IMR-90 (cell line): ENCODE results near the gene THY1. TPM values are rescaled to one million over a fixed set of nuclear protein-coding genes. Genes with fewer than 3 reads are reported as not detected.

Source experiments
- ATAC-seq: fragments of 200-7000 bp; cut with Tn5 transposase; 2 replicates; pipeline ENCODE4 v1.9.1; 2020; ENCODE audit warnings: low read depth, mild to moderate bottlenecking, moderate library complexity
- BruUV-seq: library from RNA; stranded (reverse); fragments of 400-500 nt; replicated peaks from 2 replicates; lab custom pipeline; 2021; lab: Mats Ljungman, UMichigan
- CTCF ChIA-PET: fragments of 300-600 bp; formaldehyde crosslinking; extraction: SDS; loops from one replicate; lab custom pipeline; 2021; ENCODE audit warnings: antibody characterized with exemption; lab: Yijun Ruan, JAX
- POLR2A ChIA-PET: fragments of 300-600 bp; sonication (Branson Sonifier 250); formaldehyde crosslinking; loops from one replicate; lab custom pipeline; 2022; ENCODE audit warnings: antibody characterized with exemption; ENCODE audit not compliant: unreplicated experiment; lab: Charles Lee
- DNase-seq: peaks from one replicate; pipeline ENCODE4 v3.0.0; 2013
- H2AFZ ChIP-seq: replicated peaks from 2 replicates; pipeline ENCODE3; 2013; ENCODE audit warnings: low read length, mild to moderate bottlenecking; ENCODE audit not compliant: poor library complexity
- H2AK5ac ChIP-seq: 2 replicates; pipeline ENCODE4 v1.6.1; 2013; ENCODE audit warnings: low read depth, low read length, inconsistent platforms
- H2AK9ac ChIP-seq: replicated peaks from 2 replicates; pipeline ENCODE3; 2013; ENCODE audit warnings: mild to moderate bottlenecking, low read depth, low read length, moderate library complexity; ENCODE audit not compliant: poor library complexity
- H2BK120ac ChIP-seq: 2 replicates; pipeline ENCODE4 v1.6.1; 2013; ENCODE audit warnings: low read depth, low read length, inconsistent platforms
- H2BK15ac ChIP-seq: 3 replicates; pipeline ENCODE4 v1.6.1; 2013; ENCODE audit warnings: low read depth, low read length, inconsistent platforms
- H2BK20ac ChIP-seq: 2 replicates; pipeline ENCODE4 v1.6.1; 2013; ENCODE audit warnings: low read depth, mild to moderate bottlenecking, inconsistent platforms, low read length, moderate library complexity
- H2BK5ac ChIP-seq: 2 replicates; pipeline ENCODE4 v1.6.1; 2013; ENCODE audit warnings: mild to moderate bottlenecking, low read depth, low read length, inconsistent platforms; ENCODE audit not compliant: poor library complexity, severe bottlenecking
- H3K14ac ChIP-seq: replicated peaks from 2 replicates; pipeline ENCODE4 v1.6.1; 2013; ENCODE audit warnings: low read depth, low read length, inconsistent platforms
- H3K18ac ChIP-seq: 2 replicates; pipeline ENCODE4 v1.6.1; 2013; ENCODE audit warnings: low read depth, low read length, control low read depth
- H3K23ac ChIP-seq: 2 replicates; pipeline ENCODE4 v1.6.1; 2013; ENCODE audit warnings: low read depth, low read length, inconsistent platforms
- H3K27ac ChIP-seq: 2 replicates; pipeline ENCODE4 v1.5.1; 2013; ENCODE audit warnings: mild to moderate bottlenecking, control low read depth, low read length; ENCODE audit not compliant: insufficient read depth
- H3K27me3 ChIP-seq: 2 replicates; pipeline ENCODE4 v1.6.1; 2013; ENCODE audit warnings: low read length; ENCODE audit not compliant: control insufficient read depth, insufficient read depth
- H3K36me3 ChIP-seq: 2 replicates; pipeline ENCODE4 v1.6.1; 2013; ENCODE audit warnings: low read length, mixed read lengths; ENCODE audit not compliant: control insufficient read depth, insufficient read depth
- H3K4ac ChIP-seq: 2 replicates; pipeline ENCODE4 v1.6.1; 2013; ENCODE audit warnings: low read depth, low read length, inconsistent platforms
- H3K4me1 ChIP-seq: 2 replicates; pipeline ENCODE4 v1.6.1; 2013; ENCODE audit warnings: low read length, mixed read lengths; ENCODE audit not compliant: control insufficient read depth, insufficient read depth
- H3K4me2 ChIP-seq: 2 replicates; pipeline ENCODE4 v1.6.1; 2013; ENCODE audit warnings: low read depth, mild to moderate bottlenecking, control low read depth, low read length, moderate library complexity
- H3K4me3 ChIP-seq: 2 replicates; pipeline ENCODE4 v1.5.1; 2013; ENCODE audit warnings: low read depth, mild to moderate bottlenecking, control low read depth, low read length, moderate library complexity; ENCODE audit not compliant: insufficient read depth
- H3K56ac ChIP-seq: 2 replicates; pipeline ENCODE4 v1.6.1; 2013; ENCODE audit warnings: low read length, inconsistent platforms; ENCODE audit not compliant: insufficient read depth; ENCODE audit errors: extremely low read depth
- H3K79me1 ChIP-seq, 2 experiments: 2 replicates each; pipeline ENCODE4 v1.6.1; 2013; ENCODE audit warnings: low read length in 2 of 2, inconsistent platforms in 1 of 2, low read depth in 1 of 2
- H3K9ac ChIP-seq: 2 replicates; pipeline ENCODE4 v1.6.1; 2013; ENCODE audit warnings: low read depth, low read length, control low read depth
- H3K9me1 ChIP-seq: 2 replicates; pipeline ENCODE4 v1.6.1; 2013; ENCODE audit warnings: low read length, inconsistent platforms; ENCODE audit not compliant: insufficient read depth
- H3K9me3 ChIP-seq: 2 replicates; pipeline ENCODE4 v1.6.1; 2013; ENCODE audit warnings: low read length; ENCODE audit not compliant: control insufficient read depth, insufficient read depth
- H4K20me1 ChIP-seq: 2 replicates; pipeline ENCODE4 v1.6.1; 2013; ENCODE audit warnings: low read length, inconsistent platforms; ENCODE audit not compliant: insufficient read depth
- H4K5ac ChIP-seq: 2 replicates; pipeline ENCODE4 v1.6.1; 2013; ENCODE audit warnings: mild to moderate bottlenecking, low read depth, low read length, control low read depth
- H4K8ac ChIP-seq, 2 experiments: 2 replicates each; pipeline ENCODE4 v1.6.1; 2013; ENCODE audit warnings: low read depth in 2 of 2, low read length in 2 of 2, control low read depth in 1 of 2, inconsistent platforms in 1 of 2
- H4K91ac ChIP-seq: 2 replicates; pipeline ENCODE4 v1.6.1; 2013; ENCODE audit warnings: low read depth, low read length, inconsistent platforms; ENCODE audit not compliant: insufficient read depth
- CEBPB ChIP-seq: IDR thresholded peaks from 2 replicates; pipeline ENCODE4 v1.6.1; 2012; ENCODE audit warnings: low read depth, low read length, improper control_type of control experiment
- CHD1 ChIP-seq: IDR thresholded peaks from 2 replicates; pipeline ENCODE4 v1.6.1; 2012; ENCODE audit warnings: low read depth, low read length, improper control_type of control experiment
- MAFK ChIP-seq: IDR thresholded peaks from 2 replicates; pipeline ENCODE4 v1.6.1; 2012; ENCODE audit warnings: low read depth, low read length, improper control_type of control experiment
- MAZ ChIP-seq: IDR thresholded peaks from 2 replicates; pipeline ENCODE4 v1.6.1; 2012; ENCODE audit warnings: low read depth, mild to moderate bottlenecking, low read length, improper control_type of control experiment, moderate library complexity, borderline replicate concordance
- MXI1 ChIP-seq: IDR thresholded peaks from 2 replicates; pipeline ENCODE4 v1.6.1; 2012; ENCODE audit warnings: low read depth, mild to moderate bottlenecking, low read length, moderate library complexity, borderline replicate concordance
- NFE2L2 ChIP-seq: fragments of 150-350 bp; IDR thresholded peaks from 2 replicates; pipeline ENCODE4 v1.6.1; 2016; ENCODE audit warnings: low read depth, mild to moderate bottlenecking, low read length
- POLR2A ChIP-seq: IDR thresholded peaks from 2 replicates; pipeline ENCODE4 v1.6.1; 2012; ENCODE audit warnings: mild to moderate bottlenecking, low read depth, low read length
- RAD21 ChIP-seq: IDR thresholded peaks from 2 replicates; pipeline ENCODE4 v1.6.1; 2012; ENCODE audit warnings: low read length, improper control_type of control experiment
- RCOR1 ChIP-seq: IDR thresholded peaks from 2 replicates; pipeline ENCODE4 v1.6.1; 2012; ENCODE audit warnings: mild to moderate bottlenecking, low read length, improper control_type of control experiment; ENCODE audit not compliant: insufficient replicate concordance
- RFX5 ChIP-seq: IDR thresholded peaks from 2 replicates; pipeline ENCODE4 v1.8.0; 2012; ENCODE audit warnings: low read depth, mild to moderate bottlenecking, low read length, moderate library complexity
- SMC3 ChIP-seq: fragments of 150-350 bp; IDR thresholded peaks from 2 replicates; pipeline ENCODE4 v1.6.1; 2016; ENCODE audit warnings: low read depth, mild to moderate bottlenecking, antibody characterized with exemption, low read length, moderate library complexity
- WGBS, 2 experiments: methylation state at CpG; one replicate each; pipeline versions ENCODE4 v1.1.5 to v1.1.7; 2013; ENCODE audit warnings: missing lambda C conversion rate in 2 of 2; ENCODE audit not compliant: insufficient read length in 1 of 2; ENCODE audit errors: extremely low coverage in 2 of 2; 5-methylcytosine and 5-hydroxymethylcytosine counted together
- dilution Hi-C: fragments of 300-500 bp; cut with HindIII; formaldehyde crosslinking; loops from one replicate; pipeline ENCODE4 v1.14.3; 2018; ENCODE audit warnings: low sequenced_read_pairs; ENCODE audit not compliant: unreplicated experiment
- in situ Hi-C: fragments of 300-500 bp; cut with MboI; formaldehyde crosslinking; loops from 3 replicates; pipeline ENCODE4 v1.14.3; 2019; ENCODE audit warnings: low sequenced_read_pairs, inconsistent platforms, mixed read lengths
- intact Hi-C: fragments of 100-400 bp; cut with micrococcal nuclease; formaldehyde crosslinking; loops from 2 replicates; pipeline ENCODE4 v1.10.0; 2022
- polyA plus RNA-seq, 3 experiments: library from polyadenylated mRNA; depleted of rRNA; stranded (reverse); fragments of >200 nt; gene quantifications; 2 replicates each; pipeline ENCODE4 v1.2.3, GENCODE V29; 2012; ENCODE audit warnings: low replicate concordance in 1 of 3
- total RNA-seq: library from RNA; depleted of rRNA; stranded (reverse); fragments of >200 nt; gene quantifications from 2 replicates; pipeline ENCODE4 v1.2.3, GENCODE V29; 2012
- TF ChIP-seq, protein P1 (sequence below): fragments of 150-350 bp; IDR thresholded peaks from 2 replicates; pipeline ENCODE4 v1.6.1; 2017; ENCODE audit warnings: mild to moderate bottlenecking, antibody characterized with exemption, low read length, low read depth
- TF ChIP-seq, protein P2 (sequence below): fragments of 150-350 bp; IDR thresholded peaks from 2 replicates; pipeline ENCODE4 v1.6.1; 2016; ENCODE audit warnings: low read depth, mild to moderate bottlenecking, low read length, moderate library complexity, borderline replicate concordance

The THY1 gene
- total and polyA plus RNA-seq, 2 of the 4 experiments (the other 2 are of a cell fraction) = 703 to 2,603 TPM

DNA sequence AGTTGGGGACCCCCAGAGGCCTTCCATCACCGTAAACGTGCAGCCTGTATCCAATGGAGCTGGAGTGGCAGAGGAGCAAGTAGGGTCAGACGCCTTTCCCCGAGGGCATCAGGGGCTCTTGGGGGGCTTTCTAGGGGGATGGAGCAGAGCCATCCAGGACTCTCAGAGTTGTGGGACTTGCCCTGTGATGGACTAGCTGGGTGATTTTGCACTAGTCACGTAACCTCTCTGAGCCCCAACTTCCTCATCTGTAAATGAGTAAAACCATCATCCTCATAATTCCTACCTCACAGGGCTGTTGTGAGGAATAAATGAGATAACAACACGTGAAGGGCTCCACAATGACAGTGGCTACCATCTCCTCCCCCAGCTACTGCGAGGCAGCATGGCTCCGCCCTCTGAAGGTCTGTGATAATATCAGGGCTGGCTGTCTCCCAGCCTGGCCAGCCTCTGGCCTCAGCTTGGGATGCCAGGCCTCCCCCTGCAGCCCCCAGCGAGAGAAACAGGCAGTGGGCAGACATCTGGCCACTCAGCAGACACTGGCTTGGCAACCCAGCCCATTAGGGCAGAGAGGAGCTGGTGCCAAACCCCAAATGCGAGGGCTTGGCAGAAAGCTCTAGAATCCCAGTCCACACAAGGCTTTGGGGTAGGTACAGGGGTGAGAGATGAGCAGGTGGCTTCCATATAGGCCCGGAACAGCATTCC, 48.2 kb downstream of the THY1 start:
- Histone ChIP-seq H3K18ac (no peak overlapping the region), H3K27ac (no peak overlapping the region), H3K4me1 (peaks cover 24% of the 10 kb centered on the region), H3K4me2 (no peak overlapping the region), H2AFZ (peak overlapping the region; percentile 78), H3K36me3 (no peaks in the 10 kb centered on the region), H4K8ac (peak overlapping the region in 1 of 2 experiments; percentile 15; a peak in 2 of 4 replicates), H3K14ac (no peak overlapping the region), H3K23ac (no peak overlapping the region), H2BK5ac (no peak overlapping the region), H2AK9ac (peak overlapping the region; percentile 66), H2BK15ac (no peak overlapping the region), H3K4me3 (no peak overlapping the region), H4K5ac (no peak overlapping the region), H3K9me3 (no peaks in the 10 kb centered on the region), H3K79me1 (no peaks in the 10 kb centered on the region), H4K91ac (0 out of 2 replicates have a peak overlapping the region, but pooled peaks have one; percentile 1), H2BK20ac (no peak overlapping the region), H3K9ac (no peak overlapping the region), H3K9me1 (no peaks in the 10 kb centered on the region), H2AK5ac (peak overlapping the region; percentile 57; the same call in 1 of the 2 replicates), H3K56ac (no peak overlapping the region), H4K20me1 (no peaks in the 10 kb centered on the region), H2BK120ac (no peak overlapping the region), H3K4ac (no peak overlapping the region), H3K27me3 (no peaks in the 10 kb centered on the region)
- ChIA-PET CTCF (interaction anchor here (0.5 to 4.0 kb wide), 16 partner anchors 9 to 153 kb away, joined by 3 to 32 read pairs (median 4); partner anchors contain the start of gene C1QTNF5), POLR2A (interaction anchor here (1.1 kb wide), 1 partner anchor 18 kb away, joined by 3 read pairs; no protein-coding TSS in a partner anchor)
- intact Hi-C loops = loop anchor here (1.0 kb wide), 2 partner anchors 18 to 36 kb away; no protein-coding TSS in a partner anchor
- no peak for ATAC-seq
- TF ChIP-seq NFE2L2 (no peak), POLR2A (no peak), RAD21 (no peak), RFX5 (no peak), SMC3 (no peak), CHD1 (no peak), RCOR1 (no peak), MAZ (no peak), MAFK (no peak), MXI1 (no peak), CEBPB (no peak)
- TF ChIP-seq, protein P1, sequence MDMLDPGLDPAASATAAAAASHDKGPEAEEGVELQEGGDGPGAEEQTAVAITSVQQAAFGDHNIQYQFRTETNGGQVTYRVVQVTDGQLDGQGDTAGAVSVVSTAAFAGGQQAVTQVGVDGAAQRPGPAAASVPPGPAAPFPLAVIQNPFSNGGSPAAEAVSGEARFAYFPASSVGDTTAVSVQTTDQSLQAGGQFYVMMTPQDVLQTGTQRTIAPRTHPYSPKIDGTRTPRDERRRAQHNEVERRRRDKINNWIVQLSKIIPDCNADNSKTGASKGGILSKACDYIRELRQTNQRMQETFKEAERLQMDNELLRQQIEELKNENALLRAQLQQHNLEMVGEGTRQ = no peak
- TF ChIP-seq, protein P2, sequence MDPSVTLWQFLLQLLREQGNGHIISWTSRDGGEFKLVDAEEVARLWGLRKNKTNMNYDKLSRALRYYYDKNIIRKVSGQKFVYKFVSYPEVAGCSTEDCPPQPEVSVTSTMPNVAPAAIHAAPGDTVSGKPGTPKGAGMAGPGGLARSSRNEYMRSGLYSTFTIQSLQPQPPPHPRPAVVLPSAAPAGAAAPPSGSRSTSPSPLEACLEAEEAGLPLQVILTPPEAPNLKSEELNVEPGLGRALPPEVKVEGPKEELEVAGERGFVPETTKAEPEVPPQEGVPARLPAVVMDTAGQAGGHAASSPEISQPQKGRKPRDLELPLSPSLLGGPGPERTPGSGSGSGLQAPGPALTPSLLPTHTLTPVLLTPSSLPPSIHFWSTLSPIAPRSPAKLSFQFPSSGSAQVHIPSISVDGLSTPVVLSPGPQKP = no peak
- BruUV-seq = no TSS peak
- DNase-seq = no peak
- in situ Hi-C loops = loop anchor here (25.0 kb wide), 1 partner anchor 738 kb away; no protein-coding TSS in a partner anchor
- 29% methylated on average over 1 of the region's 11 CpGs; no CpG with 5 or more reads in 1 of the 2 experiments for WGBS, 2 experiments
- dilution Hi-C loops = no loop called here
